Neural progenitor cell (in vitro differentiated cells): ENCODE results near the gene ELAC2. TPM values are rescaled to one million over a fixed set of nuclear protein-coding genes. Genes with fewer than 3 reads are reported as not detected.
A peak's percentile ranks its signal among the peaks of the same experiment; 100 is the strongest.

ENCODE experiments used
- DNase-seq: peaks from one replicate; pipeline ENCODE4 v3.0.0-alpha.2; 2016; ENCODE audit warnings: low spot score
- H2AFZ ChIP-seq: fragments of 200-600 bp; sonication (generic); replicated peaks from 2 replicates; pipeline ENCODE4 v1.6.1; 2016; ENCODE audit warnings: antibody characterized with exemption
- H3F3A ChIP-seq: fragments of 200-600 bp; sonication (generic); 2 replicates; pipeline ENCODE4 v1.6.1; 2016; ENCODE audit warnings: antibody characterized with exemption, low read depth
- H3K27ac ChIP-seq: fragments of 200-600 bp; sonication (generic); 2 replicates; pipeline ENCODE4 v1.5.1; 2016; ENCODE audit warnings: mild to moderate bottlenecking
- H3K27me3 ChIP-seq: fragments of 200-600 bp; sonication (generic); 2 replicates; pipeline ENCODE4 v1.6.1; 2016; ENCODE audit warnings: mild to moderate bottlenecking, moderate library complexity
- H3K36me3 ChIP-seq: fragments of 200-600 bp; sonication (generic); 2 replicates; pipeline ENCODE4 v1.5.1; 2016
- H3K4me1 ChIP-seq: fragments of 200-600 bp; sonication (generic); 2 replicates; pipeline ENCODE4 v1.6.1; 2016; ENCODE audit warnings: mixed run types
- H3K4me2 ChIP-seq: fragments of 200-600 bp; sonication (generic); 2 replicates; pipeline ENCODE4 v1.6.1; 2016
- H3K4me3 ChIP-seq: fragments of 200-600 bp; sonication (generic); 2 replicates; pipeline ENCODE4 v1.5.1; 2016
- H3K79me2 ChIP-seq: fragments of 200-600 bp; sonication (generic); 2 replicates; pipeline ENCODE4 v1.6.1; 2016; ENCODE audit warnings: low read depth
- H3K9ac ChIP-seq: fragments of 200-600 bp; sonication (generic); 2 replicates; pipeline ENCODE4 v1.6.1; 2016
- H3K9me3 ChIP-seq: fragments of 200-600 bp; sonication (generic); 2 replicates; pipeline ENCODE4 v1.5.1; 2016; ENCODE audit warnings: low read depth
- H4K20me1 ChIP-seq: fragments of 200-600 bp; sonication (generic); 2 replicates; pipeline ENCODE4 v1.6.1; 2016; ENCODE audit warnings: low read depth
- H3K27ac Mint-ChIP-seq: 3 replicates; pipeline ENCODE4 v1.8.0; 2021; ENCODE audit warnings: mixed read lengths
- H3K27me3 Mint-ChIP-seq: 2 replicates; pipeline ENCODE4 v1.8.0; 2022; ENCODE audit warnings: low read depth, mild to moderate bottlenecking, inconsistent platforms, moderate library complexity, mixed read lengths; ENCODE audit not compliant: insufficient read depth
- H3K36me3 Mint-ChIP-seq: 3 replicates; pipeline ENCODE4 v1.8.0; 2021; ENCODE audit warnings: mixed read lengths
- H3K4me1 Mint-ChIP-seq: 3 replicates; pipeline ENCODE4 v1.8.0; 2021; ENCODE audit warnings: mixed read lengths
- H3K4me3 Mint-ChIP-seq: 3 replicates; pipeline ENCODE4 v1.8.0; 2021; ENCODE audit warnings: mild to moderate bottlenecking, moderate library complexity, mixed read lengths
- H3K9me3 Mint-ChIP-seq: 3 replicates; pipeline ENCODE4 v1.8.0; 2020; ENCODE audit warnings: mixed read lengths
- CTCF ChIP-seq: fragments of 200-600 bp; sonication (generic); IDR thresholded peaks from 2 replicates; pipeline ENCODE4 v1.5.1; 2017; ENCODE audit warnings: antibody characterized with exemption, mild to moderate bottlenecking
- EZH2 ChIP-seq: fragments of 200-600 bp; sonication (generic); IDR thresholded peaks from 2 replicates; pipeline ENCODE4 v1.6.1; 2017; ENCODE audit warnings: antibody characterized with exemption, mild to moderate bottlenecking, moderate library complexity
- EZH2phosphoT487 ChIP-seq: fragments of 200-600 bp; sonication (generic); IDR thresholded peaks from 2 replicates; pipeline ENCODE4 v1.6.1; 2017; ENCODE audit warnings: antibody characterized with exemption
- total RNA-seq: library from RNA; depleted of rRNA; stranded (reverse); fragments of >200 nt; gene quantifications from 2 replicates; pipeline ENCODE4 v1.2.3, GENCODE V29; 2015; ENCODE audit warnings: low replicate concordance

The ELAC2 gene
- total RNA-seq, 1 donor from 2014 or later: 70.5 TPM

- Histone ChIP-seq H4K20me1 (peaks cover 3% of the 10 kb centered on the region), H3K36me3 (no peaks in the 10 kb centered on the region), H3K79me2 (no peaks in the 10 kb centered on the region), H3K9me3 (no peaks in the 10 kb centered on the region), H3K4me2 (peak overlapping the region; percentile 96), H3K4me3 (peak overlapping the region; percentile 56), H3K9ac (no peak overlapping the region), H3K4me1 (peaks cover 16% of the 10 kb centered on the region), H3F3A (peaks cover 8% of the 10 kb centered on the region), H3K27me3 (peaks cover 15% of the 10 kb centered on the region), H3K27ac (no peak overlapping the region), H2AFZ (no peak overlapping the region)
- DNase-seq: no peak
- peaks cover 7% of the 10 kb centered on the region for H3K27me3 Mint-ChIP-seq
- TF ChIP-seq EZH2: peak; percentile 4
- no peak for TF ChIP-seq EZH2phosphoT487
- no peak overlapping the region for H3K27ac Mint-ChIP-seq
- H3K4me1 Mint-ChIP-seq: peaks cover 8% of the 10 kb centered on the region
- no peaks in the 10 kb centered on the region for H3K9me3 Mint-ChIP-seq
- H3K36me3 Mint-ChIP-seq: peaks cover 2% of the 10 kb centered on the region
- peak overlapping the region; percentile 10 for H3K4me3 Mint-ChIP-seq
Measured at GRCh38 chr17:12973496-12974004, 44.3 kb downstream of the ELAC2 start.

GRCh38 chr17:12967962-12968361, 49.9 kb downstream of the ELAC2 start:
- no peak overlapping the region for H3K27ac ChIP-seq
- H3K27me3 ChIP-seq: no peaks in the 10 kb centered on the region
- no peaks in the 10 kb centered on the region for H3K4me1 ChIP-seq
- Mint-ChIP-seq H3K36me3 (peaks cover 6% of the 10 kb centered on the region), H3K27ac (no peak overlapping the region), H3K4me3 (no peak overlapping the region), H3K9me3 (no peaks in the 10 kb centered on the region), H3K4me1 (peaks cover 1% of the 10 kb centered on the region), H3K27me3 (peaks cover 2% of the 10 kb centered on the region)
- no peaks in the 10 kb centered on the region for H3F3A ChIP-seq
- DNase-seq: no peak
- no peak overlapping the region for H3K4me2 ChIP-seq
- H3K79me2 ChIP-seq: no peaks in the 10 kb centered on the region
- H3K9me3 ChIP-seq: no peaks in the 10 kb centered on the region
- H3K4me3 ChIP-seq: no peak overlapping the region
- no peak overlapping the region for H3K9ac ChIP-seq
- H4K20me1 ChIP-seq: no peaks in the 10 kb centered on the region
- TF ChIP-seq EZH2phosphoT487 (no peak), CTCF (no peak), EZH2 (no peak)
- no peak overlapping the region for H2AFZ ChIP-seq
- no peaks in the 10 kb centered on the region for H3K36me3 ChIP-seq

DNA sequence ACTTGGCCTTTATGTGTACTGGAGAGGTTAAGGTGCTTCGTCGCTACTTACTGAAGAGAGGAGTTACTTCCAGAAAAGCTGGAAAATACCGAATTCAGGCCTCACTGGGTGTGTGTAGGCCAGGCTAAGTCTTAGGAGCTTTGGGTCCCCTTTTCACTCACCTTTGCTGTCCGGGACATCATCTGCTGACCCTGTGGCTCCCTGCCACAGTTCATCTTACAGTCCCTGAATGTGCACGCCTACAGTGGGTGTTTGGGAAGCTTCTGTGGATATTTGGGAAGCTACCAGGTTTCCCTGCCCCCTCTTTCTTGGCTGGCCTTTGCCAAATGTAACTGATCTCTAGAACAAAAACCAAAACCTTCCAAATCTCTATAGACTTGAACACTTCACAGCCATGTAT, 51.4 kb downstream of the ELAC2 start:
- Histone ChIP-seq H3K27me3 (no peaks in the 10 kb centered on the region), H3K4me3 (no peak overlapping the region), H2AFZ (no peak overlapping the region), H3K9ac (no peak overlapping the region), H3K9me3 (no peaks in the 10 kb centered on the region), H3K4me2 (no peak overlapping the region), H4K20me1 (no peaks in the 10 kb centered on the region), H3F3A (no peaks in the 10 kb centered on the region), H3K4me1 (no peaks in the 10 kb centered on the region), H3K79me2 (no peaks in the 10 kb centered on the region), H3K27ac (no peak overlapping the region), H3K36me3 (no peaks in the 10 kb centered on the region)
- Mint-ChIP-seq H3K27ac (no peak overlapping the region), H3K9me3 (no peaks in the 10 kb centered on the region), H3K27me3 (peaks cover 2% of the 10 kb centered on the region), H3K4me3 (no peak overlapping the region), H3K36me3 (peaks cover 8% of the 10 kb centered on the region), H3K4me1 (no peaks in the 10 kb centered on the region)
- DNase-seq: no peak
- TF ChIP-seq CTCF: no peak

- no peaks in the 10 kb centered on the region for H4K20me1 ChIP-seq
- H3K4me3 ChIP-seq: no peak overlapping the region
- H3F3A ChIP-seq: no peaks in the 10 kb centered on the region
- Mint-ChIP-seq H3K4me3 (no peak overlapping the region), H3K4me1 (no peaks in the 10 kb centered on the region), H3K9me3 (no peaks in the 10 kb centered on the region), H3K27ac (no peak overlapping the region), H3K36me3 (peaks cover 8% of the 10 kb centered on the region), H3K27me3 (peaks cover 2% of the 10 kb centered on the region)
- no peak overlapping the region for H2AFZ ChIP-seq
- TF ChIP-seq CTCF (no peak), EZH2phosphoT487 (no peak), EZH2 (no peak)
- no peaks in the 10 kb centered on the region for H3K79me2 ChIP-seq
- no peaks in the 10 kb centered on the region for H3K27me3 ChIP-seq
- H3K36me3 ChIP-seq: no peaks in the 10 kb centered on the region
- no peak overlapping the region for H3K4me2 ChIP-seq
- H3K4me1 ChIP-seq: no peaks in the 10 kb centered on the region
- H3K9ac ChIP-seq: no peak overlapping the region
- H3K9me3 ChIP-seq: no peaks in the 10 kb centered on the region
- no peak overlapping the region for H3K27ac ChIP-seq
- no peak for DNase-seq
Measured at GRCh38 chr17:12965988-12966387, 51.8 kb downstream of the ELAC2 start.
